ENCODE results near the gene GLIS2.

Gene GLIS2

GRCh38 chr16:4381072-4381934 lies 65.4 kb downstream of the GLIS2 start:
- in situ Hi-C loops (cut with MboI; ENCODE audit: low sequenced_read_pairs): no loop called here

DNA sequence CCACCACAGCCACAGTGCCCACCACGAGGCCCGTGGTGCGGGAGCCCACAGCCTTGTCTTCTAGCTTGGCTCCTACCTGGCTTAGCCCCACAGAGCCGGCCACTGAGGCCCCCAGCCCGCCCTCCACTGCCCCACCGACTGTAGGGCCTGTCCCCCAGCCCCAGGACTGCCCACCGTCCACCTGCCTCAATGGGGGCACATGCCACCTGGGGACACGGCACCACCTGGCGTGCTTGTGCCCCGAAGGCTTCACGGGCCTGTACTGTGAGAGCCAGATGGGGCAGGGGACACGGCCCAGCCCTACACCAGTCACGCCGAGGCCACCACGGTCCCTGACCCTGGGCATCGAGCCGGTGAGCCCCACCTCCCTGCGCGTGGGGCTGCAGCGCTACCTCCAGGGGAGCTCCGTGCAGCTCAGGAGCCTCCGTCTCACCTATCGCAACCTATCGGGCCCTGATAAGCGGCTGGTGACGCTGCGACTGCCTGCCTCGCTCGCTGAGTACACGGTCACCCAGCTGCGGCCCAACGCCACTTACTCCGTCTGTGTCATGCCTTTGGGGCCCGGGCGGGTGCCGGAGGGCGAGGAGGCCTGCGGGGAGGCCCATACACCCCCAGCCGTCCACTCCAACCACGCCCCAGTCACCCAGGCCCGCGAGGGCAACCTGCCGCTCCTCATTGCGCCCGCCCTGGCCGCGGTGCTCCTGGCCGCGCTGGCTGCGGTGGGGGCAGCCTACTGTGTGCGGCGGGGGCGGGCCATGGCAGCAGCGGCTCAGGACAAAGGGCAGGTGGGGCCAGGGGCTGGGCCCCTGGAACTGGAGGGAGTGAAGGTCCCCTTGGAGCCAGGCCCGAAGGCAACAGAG lies 66.3 kb downstream of the GLIS2 start:
- in situ Hi-C loops (cut with MboI; ENCODE audit: low sequenced_read_pairs): no loop called here

GRCh38 chr16:4382795-4383357 lies 67.0 kb downstream of the GLIS2 start:
- in situ Hi-C loops (cut with MboI; ENCODE audit: low sequenced_read_pairs): no loop called here

DNA sequence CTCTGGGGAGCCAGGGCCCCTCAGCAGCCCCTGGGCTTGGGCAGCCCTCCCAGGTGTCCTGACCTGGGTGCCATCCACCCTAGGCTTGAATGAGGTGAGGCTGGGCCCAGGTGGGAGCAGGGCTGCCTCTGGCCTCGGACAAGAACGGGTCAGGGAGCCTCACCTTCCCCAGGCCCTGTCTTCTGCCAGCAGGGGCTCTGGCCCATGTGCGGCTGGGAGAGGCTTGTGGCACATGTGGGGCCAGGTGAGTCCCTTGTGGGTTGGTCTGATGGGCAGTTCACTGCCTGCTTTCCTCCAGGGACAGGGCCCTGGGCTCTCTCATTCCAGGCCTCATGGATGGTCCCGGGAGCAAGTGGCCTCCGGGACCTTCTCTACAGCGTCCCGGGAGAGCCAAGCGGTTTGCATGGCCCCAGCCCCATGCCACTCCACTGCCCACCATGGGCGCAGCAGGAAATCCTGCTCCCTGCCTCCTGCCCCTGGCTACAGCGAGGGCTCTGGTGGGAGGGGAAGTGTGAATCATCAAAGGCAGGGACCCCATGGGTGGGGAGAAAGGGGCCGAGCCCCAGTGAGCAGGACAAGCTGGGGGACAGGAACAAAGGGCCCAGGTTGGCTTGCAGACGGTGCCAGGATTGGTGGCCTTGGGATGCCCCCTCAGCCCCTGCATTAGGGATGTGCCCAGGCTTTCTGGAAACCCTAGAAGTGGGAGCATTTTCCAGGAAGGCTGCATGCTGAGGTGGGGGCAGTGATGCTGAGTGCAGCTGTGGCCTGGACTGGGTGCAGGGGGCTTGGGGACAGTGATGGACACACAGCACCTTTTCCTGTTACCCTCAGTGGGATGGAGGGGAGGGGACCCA lies 68.0 kb downstream of the GLIS2 start:
- in situ Hi-C loops (cut with MboI; ENCODE audit: low sequenced_read_pairs): no loop called here

DNA sequence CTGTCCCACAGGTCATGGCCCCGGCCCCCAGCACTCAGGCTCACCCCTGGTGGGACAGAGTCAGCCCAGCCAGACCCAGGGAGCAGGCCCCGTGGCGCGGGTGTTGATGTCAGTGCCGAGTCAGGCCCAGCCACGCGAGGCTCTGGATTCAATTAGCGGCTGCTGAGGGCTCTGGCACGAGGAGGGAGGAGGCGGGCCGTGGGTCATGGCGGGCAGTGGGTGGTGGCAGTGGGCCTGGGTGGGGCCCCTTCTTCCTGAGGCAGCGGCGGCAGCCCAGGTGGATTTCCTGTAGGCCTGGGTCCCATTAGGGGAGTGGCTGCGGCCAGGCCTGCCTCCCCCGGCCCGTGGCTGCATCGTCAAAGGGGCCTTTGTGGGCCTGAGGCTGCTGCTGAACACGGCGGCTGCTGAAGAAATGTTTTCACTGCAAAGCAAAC lies 68.7 kb downstream of the GLIS2 start:
- in situ Hi-C loops (cut with MboI; ENCODE audit: low sequenced_read_pairs): no loop called here

DNA sequence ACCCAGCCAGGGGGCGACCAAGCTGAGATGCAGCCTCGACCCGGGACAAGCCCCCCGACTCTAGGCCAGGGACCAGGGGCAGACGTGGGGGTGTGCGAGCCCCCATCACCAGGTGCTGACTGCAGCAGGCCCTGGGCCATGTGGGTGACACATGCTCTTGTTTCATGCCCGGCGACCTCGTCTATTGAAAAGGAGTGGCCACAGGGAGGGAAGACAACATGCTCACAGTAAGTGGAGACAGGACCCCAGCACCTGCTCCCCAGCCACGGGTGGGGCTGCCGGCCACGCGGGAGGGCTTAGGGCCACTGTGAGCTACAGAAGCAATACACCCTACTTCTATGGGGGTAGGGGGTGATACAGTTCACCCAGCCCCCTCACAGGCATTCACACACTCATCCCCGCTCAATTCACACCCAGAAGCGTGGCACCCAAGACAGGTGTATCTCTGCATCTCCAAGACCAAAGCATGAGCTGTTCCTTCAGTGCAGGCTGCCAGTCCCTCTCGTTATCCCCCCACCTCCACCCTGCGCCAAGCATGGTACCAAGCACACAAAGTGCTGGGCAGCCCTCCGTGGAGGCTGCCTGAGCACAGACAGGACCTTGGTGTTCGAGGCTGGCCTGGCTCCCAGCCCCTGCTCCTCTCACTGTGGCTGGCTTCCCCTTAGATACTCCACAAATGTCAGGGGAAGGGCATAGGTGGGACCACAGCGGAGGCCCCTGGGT lies 69.4 kb downstream of the GLIS2 start:
- in situ Hi-C loops (cut with MboI; ENCODE audit: low sequenced_read_pairs): no loop called here

- in situ Hi-C loops (cut with MboI; ENCODE audit: low sequenced_read_pairs): no loop called here
Measured at GRCh38 chr16:4385789-4386450, 70.1 kb downstream of the GLIS2 start.

GRCh38 chr16:4386451-4386805 lies 70.6 kb downstream of the GLIS2 start:
- in situ Hi-C loops (cut with MboI; ENCODE audit: low sequenced_read_pairs): no loop called here

GRCh38 chr16:4386951-4387565 lies 71.2 kb downstream of the GLIS2 start:
- in situ Hi-C loops (cut with MboI; ENCODE audit: low sequenced_read_pairs): no loop called here

GRCh38 chr16:4387781-4388180 lies 71.9 kb downstream of the GLIS2 start:
- in situ Hi-C loops (cut with MboI; ENCODE audit: low sequenced_read_pairs): no loop called here

DNA sequence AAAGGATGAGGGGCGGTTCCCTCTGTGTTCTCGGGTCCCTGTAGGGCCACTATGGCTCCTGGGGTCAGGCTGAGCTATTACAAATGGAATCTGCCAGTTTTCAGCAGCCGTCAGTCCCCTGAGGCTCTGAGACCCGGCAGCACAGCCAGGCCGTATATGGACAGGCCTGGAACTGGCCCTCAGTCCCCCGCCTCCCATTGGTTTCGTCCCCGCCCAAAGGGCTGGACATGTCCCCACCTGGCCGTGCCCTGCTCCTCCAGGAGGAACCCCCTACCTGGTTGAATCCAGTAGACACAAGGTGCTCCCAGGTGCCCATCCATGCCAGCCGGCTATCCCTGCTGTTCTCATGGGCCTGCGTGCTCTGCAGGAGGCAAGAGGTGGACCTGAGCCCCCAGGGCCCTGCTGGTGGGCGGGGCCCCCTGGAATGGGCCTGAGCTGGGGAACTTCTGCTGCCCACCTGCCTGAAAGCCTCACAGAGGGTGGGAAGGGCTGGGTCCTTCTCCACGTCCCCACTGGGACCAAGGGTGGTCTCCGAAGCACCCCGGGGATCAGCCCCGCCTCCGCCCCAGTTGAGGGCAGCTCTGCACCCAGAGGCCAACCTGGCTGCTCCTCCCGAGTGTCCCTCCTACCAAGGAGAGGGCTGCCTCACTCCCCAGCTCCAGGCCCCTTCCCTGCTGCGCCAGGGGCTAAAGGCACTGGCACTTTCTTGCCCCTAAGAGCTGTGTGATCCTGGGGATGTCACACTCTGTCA lies 72.6 kb downstream of the GLIS2 start:
- in situ Hi-C loops (cut with MboI; ENCODE audit: low sequenced_read_pairs): no loop called here
